ELF-1 (cell line): ENCODE results near the gene MLYCD.
"Not testable (repeated sequence)": the region's sequence is repeated elsewhere in the genome, so short reads cannot be mapped to it uniquely, and the experiment has no call there.

Experiments used
- DNase-seq: peaks from one replicate; pipeline ENCODE4 v3.0.0-alpha.2; 2016; ENCODE audit warnings: low read depth, low spot score

The MLYCD gene

GRCh38 chr16:83939266-83939855, 40.4 kb downstream of the MLYCD start:
- no peak for DNase-seq

GRCh38 chr16:83940119-83940518, 41.2 kb downstream of the MLYCD start:
- DNase-seq = no peak

GRCh38 chr16:83940630-83941378, 41.9 kb downstream of the MLYCD start:
- DNase-seq = peak; percentile 39

- DNase-seq = not testable (repeated sequence)
Measured at GRCh38 chr16:83941546-83941945, 42.6 kb downstream of the MLYCD start.

- DNase-seq = no peak
Measured at GRCh38 chr16:83942074-83942473, 43.2 kb downstream of the MLYCD start.

GRCh38 chr16:83942815-83943515, 44.0 kb downstream of the MLYCD start:
- DNase-seq = no peak

GRCh38 chr16:83943516-83944050, 44.7 kb downstream of the MLYCD start:
- no peak for DNase-seq

- DNase-seq = no peak
Measured at GRCh38 chr16:83945587-83945986, 46.7 kb downstream of the MLYCD start.

GRCh38 chr16:83946154-83946780, 47.4 kb downstream of the MLYCD start:
- DNase-seq = no peak

- DNase-seq = no peak
Measured at GRCh38 chr16:83946781-83947566, 48.1 kb downstream of the MLYCD start.

- no peak for DNase-seq
Measured at GRCh38 chr16:83947642-83948234, 48.8 kb downstream of the MLYCD start.

- no peak for DNase-seq
Measured at GRCh38 chr16:83948914-83949723, 50.2 kb downstream of the MLYCD start.

GRCh38 chr16:83949724-83950001, 50.7 kb downstream of the MLYCD start:
- DNase-seq = no peak

- peak; percentile 37 for DNase-seq
Measured at GRCh38 chr16:83950862-83951399, 52.0 kb downstream of the MLYCD start.

GRCh38 chr16:83951544-83951943, 52.6 kb downstream of the MLYCD start:
- no peak for DNase-seq

- DNase-seq = no peak
Measured at GRCh38 chr16:83952587-83952939, 53.6 kb downstream of the MLYCD start.

GRCh38 chr16:83952940-83953795, 54.3 kb downstream of the MLYCD start, which contains the start of gene OSGIN1:
Gene OSGIN1, plus strand, starts transcription at chr16:83953240. Its CDS starts 4,432 bp downstream, at chr16:83957672.
- DNase-seq = peak; percentile 78

GRCh38 chr16:83953796-83954576, 55.1 kb downstream of the MLYCD start:
- peak; percentile 58 for DNase-seq
